ENCODE data around the gene NEK2. TPM values are rescaled to one million over a fixed set of nuclear protein-coding genes. Genes with fewer than 3 reads are reported as not detected.

NEK2 gene
- total and polyA plus RNA-seq, 2 of the 13 experiments (the other 11 are each of a cell fraction or from before 2014, with no cell fraction given): 10.9 to 40.8 TPM

DNA sequence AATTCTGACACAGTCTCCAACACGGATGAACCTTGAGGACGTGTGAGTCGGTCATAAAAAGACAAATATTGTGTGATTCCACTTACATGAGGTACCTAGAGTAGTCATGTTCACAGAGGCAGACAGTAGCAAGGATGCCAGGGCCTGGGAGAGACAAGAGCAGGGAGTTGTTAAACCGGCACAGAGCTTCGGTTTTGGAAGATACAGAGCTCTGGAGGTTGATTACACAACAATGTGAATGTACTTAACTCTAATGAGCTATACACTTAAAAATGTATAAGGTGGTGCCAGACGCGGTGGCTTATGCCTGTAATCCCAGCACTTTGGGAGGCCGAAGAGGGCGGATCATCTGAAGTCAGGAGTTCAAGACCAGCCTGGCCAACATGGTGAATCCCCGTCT, 37.8 kb upstream of the NEK2 start:
- 0 out of 2 replicates have a peak, but pooled peaks have one; percentile 3 for TF ChIP-seq CEBPB (IDR thresholded peaks at IDR 0.05; ENCODE audit: borderline replicate concordance, low read depth, low read length)
- TF ChIP-seq, protein P1, sequence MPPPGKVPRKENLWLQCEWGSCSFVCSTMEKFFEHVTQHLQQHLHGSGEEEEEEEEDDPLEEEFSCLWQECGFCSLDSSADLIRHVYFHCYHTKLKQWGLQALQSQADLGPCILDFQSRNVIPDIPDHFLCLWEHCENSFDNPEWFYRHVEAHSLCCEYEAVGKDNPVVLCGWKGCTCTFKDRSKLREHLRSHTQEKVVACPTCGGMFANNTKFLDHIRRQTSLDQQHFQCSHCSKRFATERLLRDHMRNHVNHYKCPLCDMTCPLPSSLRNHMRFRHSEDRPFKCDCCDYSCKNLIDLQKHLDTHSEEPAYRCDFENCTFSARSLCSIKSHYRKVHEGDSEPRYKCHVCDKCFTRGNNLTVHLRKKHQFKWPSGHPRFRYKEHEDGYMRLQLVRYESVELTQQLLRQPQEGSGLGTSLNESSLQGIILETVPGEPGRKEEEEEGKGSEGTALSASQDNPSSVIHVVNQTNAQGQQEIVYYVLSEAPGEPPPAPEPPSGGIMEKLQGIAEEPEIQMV (CRISPR knock-in tag; IDR thresholded peaks at IDR 0.05; ENCODE audit: low read depth): no peak

DNA sequence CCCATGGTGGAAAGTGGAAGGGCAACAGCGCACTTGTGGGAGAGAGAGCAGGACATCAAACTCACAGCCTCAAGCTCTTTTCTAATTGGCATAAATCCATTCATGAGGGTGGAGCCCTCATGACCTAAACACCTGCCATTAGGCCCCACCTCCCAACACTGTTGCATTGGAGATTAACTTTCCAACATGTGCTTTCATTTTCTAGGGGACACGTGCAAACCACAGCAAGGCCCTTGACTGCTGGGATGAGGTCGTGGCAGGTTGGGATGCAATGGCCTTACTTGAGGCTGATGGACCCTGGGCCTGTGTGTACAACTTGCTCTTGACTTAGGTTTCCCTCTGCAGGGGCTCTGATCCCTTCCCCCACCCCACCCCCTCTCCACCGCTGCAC, 35.9 kb upstream of the NEK2 start:
- ATAC-seq (no peak), DNase-seq (ENCODE audit: low spot score) (no peak), FAIRE-seq (no peak)
- in situ Hi-C loops (cut with HindIII; ENCODE audit: extremely low pct_ligation_motif_present, low pct_unique_long_range_greater_than_20kb) (no loop called here), intact Hi-C loops (cut with micrococcal nuclease; ENCODE audit: unreplicated experiment) (no loop called here)
- Histone ChIP-seq H3K36me3 (replicated peaks in 1 of 2; ENCODE audit: control insufficient read depth in 1 of 2, insufficient read depth in 2 of 2, low read length in 2 of 2) (no peaks in the 10 kb centered on the region), H3K79me2 (ENCODE audit: insufficient read depth, low read length) (no peaks in the 10 kb centered on the region), H3K9ac (ENCODE audit: insufficient read depth, low read depth, low read length) (no peak overlapping the region), H3K27ac (ENCODE audit: extremely low read length, insufficient read depth, low read length) (no peak overlapping the region), H3K4me1 (ENCODE audit: insufficient read depth, low read length) (peaks cover 15% of the 10 kb centered on the region), H3K4me3 (replicated peaks in 1 of 3; ENCODE audit: insufficient read depth in 1 of 3, low read depth in 2 of 3, low read length in 3 of 3) (peak overlapping the region in 1 of 3 experiments; percentile 11; a peak in 1 of 6 replicates), H3K27me3 (ENCODE audit: control insufficient read depth in 1 of 2, insufficient read depth in 2 of 2, low read length in 2 of 2) (no peaks in the 10 kb centered on the region; a peak in 1 of 5 replicates), H4K20me1 (ENCODE audit: insufficient read depth, low read length) (no peaks in the 10 kb centered on the region), H3K4me2 (ENCODE audit: low read depth, low read length) (peak overlapping the region; percentile 40), H2AFZ (ENCODE audit: low read length) (no peak overlapping the region), H3K9me3 (ENCODE audit: low read length) (no peaks in the 10 kb centered on the region)
- 61% methylated on average over 4 of the region's 4 CpGs for WGBS (ENCODE audit: low lambda C conversion rate)
- ChIA-PET CTCF (ENCODE audit: low intra/inter-chr PET ratio, low total read pairs) (no interaction called here), POLR2A (interaction anchor here (1.5 kb wide), 2 partner anchors 11 to 12 kb away, joined by 3 to 4 read pairs; no protein-coding TSS in a partner anchor)
- TF ChIP-seq, protein P2, sequence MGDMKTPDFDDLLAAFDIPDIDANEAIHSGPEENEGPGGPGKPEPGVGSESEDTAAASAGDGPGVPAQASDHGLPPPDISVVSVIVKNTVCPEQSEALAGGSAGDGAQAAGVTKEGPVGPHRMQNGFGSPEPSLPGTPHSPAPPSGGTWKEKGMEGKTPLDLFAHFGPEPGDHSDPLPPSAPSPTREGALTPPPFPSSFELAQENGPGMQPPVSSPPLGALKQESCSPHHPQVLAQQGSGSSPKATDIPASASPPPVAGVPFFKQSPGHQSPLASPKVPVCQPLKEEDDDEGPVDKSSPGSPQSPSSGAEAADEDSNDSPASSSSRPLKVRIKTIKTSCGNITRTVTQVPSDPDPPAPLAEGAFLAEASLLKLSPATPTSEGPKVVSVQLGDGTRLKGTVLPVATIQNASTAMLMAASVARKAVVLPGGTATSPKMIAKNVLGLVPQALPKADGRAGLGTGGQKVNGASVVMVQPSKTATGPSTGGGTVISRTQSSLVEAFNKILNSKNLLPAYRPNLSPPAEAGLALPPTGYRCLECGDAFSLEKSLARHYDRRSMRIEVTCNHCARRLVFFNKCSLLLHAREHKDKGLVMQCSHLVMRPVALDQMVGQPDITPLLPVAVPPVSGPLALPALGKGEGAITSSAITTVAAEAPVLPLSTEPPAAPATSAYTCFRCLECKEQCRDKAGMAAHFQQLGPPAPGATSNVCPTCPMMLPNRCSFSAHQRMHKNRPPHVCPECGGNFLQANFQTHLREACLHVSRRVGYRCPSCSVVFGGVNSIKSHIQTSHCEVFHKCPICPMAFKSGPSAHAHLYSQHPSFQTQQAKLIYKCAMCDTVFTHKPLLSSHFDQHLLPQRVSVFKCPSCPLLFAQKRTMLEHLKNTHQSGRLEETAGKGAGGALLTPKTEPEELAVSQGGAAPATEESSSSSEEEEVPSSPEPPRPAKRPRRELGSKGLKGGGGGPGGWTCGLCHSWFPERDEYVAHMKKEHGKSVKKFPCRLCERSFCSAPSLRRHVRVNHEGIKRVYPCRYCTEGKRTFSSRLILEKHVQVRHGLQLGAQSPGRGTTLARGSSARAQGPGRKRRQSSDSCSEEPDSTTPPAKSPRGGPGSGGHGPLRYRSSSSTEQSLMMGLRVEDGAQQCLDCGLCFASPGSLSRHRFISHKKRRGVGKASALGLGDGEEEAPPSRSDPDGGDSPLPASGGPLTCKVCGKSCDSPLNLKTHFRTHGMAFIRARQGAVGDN (CRISPR knock-in tag; IDR thresholded peaks at IDR 0.05): peak; percentile 29
- TF ChIP-seq, protein P3, sequence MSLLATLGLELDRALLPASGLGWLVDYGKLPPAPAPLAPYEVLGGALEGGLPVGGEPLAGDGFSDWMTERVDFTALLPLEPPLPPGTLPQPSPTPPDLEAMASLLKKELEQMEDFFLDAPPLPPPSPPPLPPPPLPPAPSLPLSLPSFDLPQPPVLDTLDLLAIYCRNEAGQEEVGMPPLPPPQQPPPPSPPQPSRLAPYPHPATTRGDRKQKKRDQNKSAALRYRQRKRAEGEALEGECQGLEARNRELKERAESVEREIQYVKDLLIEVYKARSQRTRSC (CRISPR knock-in tag; IDR thresholded peaks at IDR 0.05; ENCODE audit: low read depth): no peak
- no TSS peak for BruUV-seq (replicated peaks)

More for the DNA sequence above, 37.8 kb upstream of the NEK2 start:
- FAIRE-seq (no peak), DNase-seq (ENCODE audit: low spot score) (no peak), ATAC-seq (no peak)
- WGBS (ENCODE audit: low lambda C conversion rate): 58% methylated on average over 10 of the region's 10 CpGs
- H3K9ac ChIP-seq (ENCODE audit: insufficient read depth, low read depth, low read length): no peak overlapping the region
- in situ Hi-C loops (cut with HindIII; ENCODE audit: extremely low pct_ligation_motif_present, low pct_unique_long_range_greater_than_20kb) (no loop called here), intact Hi-C loops (cut with micrococcal nuclease; ENCODE audit: unreplicated experiment) (no loop called here)
- ChIA-PET POLR2A (no interaction called here), CTCF (ENCODE audit: low intra/inter-chr PET ratio, low total read pairs) (no interaction called here)
- no peak overlapping the region for H3K4me2 ChIP-seq (ENCODE audit: low read depth, low read length)
- no peaks in the 10 kb centered on the region for H3K79me2 ChIP-seq (ENCODE audit: insufficient read depth, low read length)
- no peaks in the 10 kb centered on the region for H3K9me3 ChIP-seq (ENCODE audit: low read length)
- H3K36me3 ChIP-seq (replicated peaks in 1 of 2; ENCODE audit: control insufficient read depth in 1 of 2, insufficient read depth in 2 of 2, low read length in 2 of 2): no peaks in the 10 kb centered on the region
- no peak overlapping the region for H3K27ac ChIP-seq (ENCODE audit: extremely low read length, insufficient read depth, low read length)
- peak overlapping the region; percentile 23 for H2AFZ ChIP-seq (ENCODE audit: low read length)
- BruUV-seq (replicated peaks): no TSS peak
- H3K4me3 ChIP-seq (replicated peaks in 1 of 3; ENCODE audit: insufficient read depth in 1 of 3, low read depth in 2 of 3, low read length in 3 of 3): no peak overlapping the region
- H3K27me3 ChIP-seq (ENCODE audit: control insufficient read depth in 1 of 2, insufficient read depth in 2 of 2, low read length in 2 of 2): no peaks in the 10 kb centered on the region; a peak in 1 of 5 replicates
- H3K4me1 ChIP-seq (ENCODE audit: insufficient read depth, low read length): peaks cover 15% of the 10 kb centered on the region
- H4K20me1 ChIP-seq (ENCODE audit: insufficient read depth, low read length): no peaks in the 10 kb centered on the region

All from HepG2 (cell line).